SK-N-SH (cell line): ENCODE results near the gene SMAD2. TPM values are rescaled to one million over a fixed set of nuclear protein-coding genes. Genes with fewer than 3 reads are reported as not detected.

ENCODE experiments used
- CTCF ChIA-PET: fragments of 300-600, 350-600 bp; formaldehyde crosslinking; extraction: SDS; loops from one replicate; lab custom pipeline; 2021; lab: Yijun Ruan, JAX
- POLR2A ChIA-PET: fragments of 350-600 bp; sonication (Branson Sonifier 250); formaldehyde crosslinking; extraction: SDS; loops from one replicate; lab custom pipeline; 2020; ENCODE audit warnings: antibody characterized with exemption, inconsistent platforms; lab: Yijun Ruan, JAX
- DNase-seq: peaks from one replicate; pipeline ENCODE4 v3.0.0; 2012
- H2AFZ ChIP-seq: fragments of 200-600 bp; sonication (generic); 2 replicates; pipeline ENCODE4 v1.8.1; 2016; ENCODE audit warnings: antibody characterized with exemption, mild to moderate bottlenecking, low read depth
- H3F3A ChIP-seq: fragments of 200-600 bp; sonication (generic); replicated peaks from 2 replicates; pipeline ENCODE3; 2016; ENCODE audit warnings: antibody characterized with exemption, mild to moderate bottlenecking; ENCODE audit not compliant: insufficient read depth
- H3K27ac ChIP-seq, 2 experiments: fragments of 200-500 bp in 1 of 2; fragments of 200-600 bp in 1 of 2; sonication (Bioruptor generic) in 1 of 2; sonication (generic), shearing (Covaris generic) in 1 of 2; 2 replicates each; pipeline versions ENCODE4 v1.5.1 to v1.6.1; 2014 to 2016; ENCODE audit warnings: low read depth in 2 of 2, inconsistent platforms in 1 of 2, low read length in 1 of 2, mild to moderate bottlenecking in 1 of 2, mixed read lengths in 1 of 2
- H3K27me3 ChIP-seq: fragments of 200-600 bp; sonication (generic), shearing (Covaris generic); 2 replicates; pipeline ENCODE4 v1.6.1; 2016; ENCODE audit warnings: mixed run types; ENCODE audit not compliant: insufficient read depth
- H3K36me3 ChIP-seq, 2 experiments: fragments of 200-500 bp in 1 of 2; fragments of 200-600 bp in 1 of 2; sonication (Bioruptor generic) in 1 of 2; sonication (generic) in 1 of 2; replicated peaks in 1 of 2; 2 replicates each; pipeline versions ENCODE3 to v1.5.1; 2014 to 2016; ENCODE audit warnings: low read length in 1 of 2, mild to moderate bottlenecking in 1 of 2; ENCODE audit not compliant: insufficient read depth in 2 of 2, control insufficient read depth in 1 of 2
- H3K4me1 ChIP-seq, 2 experiments: fragments of 200-500 bp in 1 of 2; fragments of 200-600 bp in 1 of 2; sonication (Bioruptor generic) in 1 of 2; sonication (generic), shearing (Covaris generic) in 1 of 2; 2 replicates each; pipeline versions ENCODE4 v1.5.1 to v1.6.1; 2014 to 2016; ENCODE audit warnings: low read depth in 1 of 2, low read length in 1 of 2, mixed run types in 1 of 2; ENCODE audit not compliant: insufficient read depth in 2 of 2, control insufficient read depth in 1 of 2
- H3K4me2 ChIP-seq: fragments of 200-600 bp; sonication (generic), shearing (Covaris generic); 2 replicates; pipeline ENCODE4 v1.6.1; 2017; ENCODE audit warnings: mixed run types
- H3K4me3 ChIP-seq, 2 experiments: fragments of 200-500 bp in 1 of 2; fragments of 200-600 bp in 1 of 2; sonication (Bioruptor generic) in 1 of 2; sonication (generic), shearing (Covaris generic) in 1 of 2; 2 replicates each; pipeline versions ENCODE4 v1.5.1 to v1.8.1; 2014 to 2016; ENCODE audit warnings: low read depth in 2 of 2, inconsistent platforms in 1 of 2, low read length in 1 of 2, mild to moderate bottlenecking in 1 of 2, mixed read lengths in 1 of 2, moderate library complexity in 1 of 2
- H3K79me2 ChIP-seq: fragments of 200-600 bp; sonication (generic); 2 replicates; pipeline ENCODE4 v1.8.1; 2017; ENCODE audit warnings: mild to moderate bottlenecking; ENCODE audit not compliant: insufficient read depth
- H3K9ac ChIP-seq: fragments of 200-600 bp; sonication (generic); 2 replicates; pipeline ENCODE4 v1.6.1; 2017; ENCODE audit warnings: mixed run types
- H3K9me2 ChIP-seq: fragments of 200-600 bp; sonication (generic); 2 replicates; pipeline ENCODE4 v1.6.1; 2017; ENCODE audit warnings: mixed run types
- H3K9me3 ChIP-seq: fragments of 200-600 bp; sonication (generic); 2 replicates; pipeline ENCODE4 v1.6.1; 2017; ENCODE audit warnings: mixed run types, mild to moderate bottlenecking, moderate library complexity
- H4K20me1 ChIP-seq: fragments of 200-600 bp; sonication (generic); 2 replicates; pipeline ENCODE4 v1.6.1; 2017; ENCODE audit warnings: mild to moderate bottlenecking, mixed run types; ENCODE audit not compliant: insufficient read depth
- CTCF ChIP-seq: fragments of 200-600 bp; sonication (generic); IDR thresholded peaks from 2 replicates; pipeline ENCODE4 v1.6.1; 2017; ENCODE audit warnings: antibody characterized with exemption, mild to moderate bottlenecking, moderate library complexity
- FOXM1 ChIP-seq: IDR thresholded peaks from 2 replicates; pipeline ENCODE4 v1.4.0; 2012; ENCODE audit warnings: low read depth, mild to moderate bottlenecking
- GABPA ChIP-seq: IDR thresholded peaks from 2 replicates; pipeline ENCODE4 v1.4.0; 2012; ENCODE audit warnings: low read depth, mild to moderate bottlenecking
- GATA2 ChIP-seq: sonication (generic); formaldehyde crosslinking; IDR thresholded peaks from 2 replicates; pipeline ENCODE4 v1.5.0; 2020; ENCODE audit warnings: mild to moderate bottlenecking, missing genetic modification reagents
- IRF3 ChIP-seq: fragments of 150-350 bp; IDR thresholded peaks from 2 replicates; pipeline ENCODE4 v1.6.1; 2016; ENCODE audit warnings: mild to moderate bottlenecking, low read depth, low read length
- JUND ChIP-seq: IDR thresholded peaks from 2 replicates; pipeline ENCODE4 v1.4.0; 2012
- MXI1 ChIP-seq: IDR thresholded peaks from 2 replicates; pipeline ENCODE4 v1.6.1; 2012; ENCODE audit warnings: mild to moderate bottlenecking, low read depth, low read length, improper control_type of control experiment
- POLR2AphosphoS5 ChIP-seq: IDR thresholded peaks from 2 replicates; pipeline ENCODE4 v1.6.1; 2012; ENCODE audit warnings: low read depth, low read length
- RAD21 ChIP-seq: IDR thresholded peaks from 2 replicates; pipeline ENCODE4 v1.6.1; 2012; ENCODE audit warnings: mild to moderate bottlenecking, low read length
- SIN3A ChIP-seq: IDR thresholded peaks from 2 replicates; pipeline ENCODE4 v1.6.1; 2012; ENCODE audit warnings: low read depth, mild to moderate bottlenecking, low read length, moderate library complexity, borderline replicate concordance
- SMC3 ChIP-seq: IDR thresholded peaks from 2 replicates; pipeline ENCODE4 v1.6.1; 2012; ENCODE audit warnings: low read depth, low read length, improper control_type of control experiment
- TAF1 ChIP-seq: IDR thresholded peaks from 2 replicates; pipeline ENCODE4 v1.6.1; 2012; ENCODE audit warnings: low read depth, mild to moderate bottlenecking, low read length, moderate library complexity, borderline replicate concordance
- ZBTB33 ChIP-seq: IDR thresholded peaks from 2 replicates; pipeline ENCODE4 v1.4.0; 2012; ENCODE audit warnings: low read depth, borderline replicate concordance
- WGBS: methylation state at CpG from one replicate; pipeline ENCODE4 v1.1.6; 2017; ENCODE audit warnings: low lambda C conversion rate; 5-methylcytosine and 5-hydroxymethylcytosine counted together
- polyA plus RNA-seq, 3 experiments: library from polyadenylated mRNA; depleted of rRNA; stranded (reverse); fragments of >200 nt; gene quantifications; 2 replicates each; pipeline ENCODE4 v1.2.3, GENCODE V29; 2012

Gene SMAD2
- polyA plus RNA-seq, 1 of the 3 experiments (the other 2 are of a cell fraction) = 36.3 TPM

- Histone ChIP-seq H3K79me2 (no peaks in the 10 kb centered on the region), H3K9ac (no peak overlapping the region), H3K4me1 (no peaks in the 10 kb centered on the region), H3K9me3 (no peaks in the 10 kb centered on the region), H3F3A (no peaks in the 10 kb centered on the region), H3K9me2 (no peaks in the 10 kb centered on the region), H3K27ac (no peak overlapping the region), H2AFZ (no peak overlapping the region), H3K4me3 (no peak overlapping the region), H3K4me2 (no peak overlapping the region), H3K36me3 (no peaks in the 10 kb centered on the region), H4K20me1 (no peaks in the 10 kb centered on the region), H3K27me3 (no peaks in the 10 kb centered on the region; the same call in 1 of the 2 replicates)
- whole genome bisulfite sequencing = 43% methylated on average over 2 of the region's 2 CpGs
- POLR2A ChIA-PET = no interaction called here
- no peak for TF ChIP-seq JUND
- CTCF ChIA-PET = interaction anchor here (6.7 kb wide), 1 partner anchor 18 kb away, joined by 45 read pairs; no protein-coding TSS in a partner anchor
- no peak for DNase-seq
These were observed 156.5 kb downstream of the SMAD2 start for GRCh38 chr18:47773931-47774330.

- Histone ChIP-seq H4K20me1 (no peaks in the 10 kb centered on the region), H3K27me3 (no peaks in the 10 kb centered on the region; the same call in 1 of the 2 replicates), H3K79me2 (no peaks in the 10 kb centered on the region), H3K9me3 (no peaks in the 10 kb centered on the region), H3K27ac (no peak overlapping the region), H3K4me1 (no peaks in the 10 kb centered on the region), H3K9me2 (no peaks in the 10 kb centered on the region), H2AFZ (no peak overlapping the region), H3K4me3 (no peak overlapping the region; a peak in 1 of 4 replicates), H3K4me2 (no peak overlapping the region), H3K9ac (no peak overlapping the region), H3K36me3 (no peaks in the 10 kb centered on the region), H3F3A (no peaks in the 10 kb centered on the region)
- POLR2A ChIA-PET = no interaction called here
- WGBS = 66% methylated on average over 13 of the region's 16 CpGs
- DNase-seq = no peak
- CTCF ChIA-PET = interaction anchor here (0.7 to 6.7 kb wide), 6 partner anchors 8 to 559 kb away, joined by 3 to 45 read pairs (median 5); no protein-coding TSS in a partner anchor
- no peak for TF ChIP-seq GABPA
- TF ChIP-seq SMC3 = peak; percentile 51
- no peak for TF ChIP-seq GATA2 (CRISPR knock-in tag)
- peak; percentile 55 for TF ChIP-seq RAD21
- peak; percentile 54 for TF ChIP-seq CTCF
These were observed 157.8 kb downstream of the SMAD2 start for GRCh38 chr18:47772374-47773248.

- Histone ChIP-seq H3K36me3 (no peaks in the 10 kb centered on the region), H3K9me3 (no peaks in the 10 kb centered on the region), H3F3A (no peaks in the 10 kb centered on the region), H3K9ac (no peak overlapping the region), H3K4me1 (no peaks in the 10 kb centered on the region), H4K20me1 (no peaks in the 10 kb centered on the region), H3K79me2 (no peaks in the 10 kb centered on the region), H3K4me3 (no peak overlapping the region), H3K27ac (no peak overlapping the region), H3K9me2 (no peaks in the 10 kb centered on the region), H3K27me3 (no peaks in the 10 kb centered on the region; the same call in 1 of the 2 replicates), H2AFZ (no peak overlapping the region), H3K4me2 (no peak overlapping the region)
- ChIA-PET CTCF (interaction anchor here (0.7 to 6.7 kb wide), 7 partner anchors 9 to 558 kb away, joined by 4 to 45 read pairs (median 6); no protein-coding TSS in a partner anchor), POLR2A (no interaction called here)
- 21% methylated on average over 3 of the region's 3 CpGs for WGBS
- DNase-seq = no peak
- TF ChIP-seq POLR2AphosphoS5 (no peak), TAF1 (no peak), MXI1 (no peak), JUND (no peak), FOXM1 (no peak), IRF3 (no peak), SIN3A (no peak), ZBTB33 (no peak)
These were observed 158.5 kb downstream of the SMAD2 start for GRCh38 chr18:47771922-47772321.
